IPS-18a (cell line): Measurements from ENCODE around the gene ITGA3.

ENCODE experiments used
- H3K27ac ChIP-seq: one replicate; pipeline ENCODE4 v1.5.1; 2013; ENCODE audit warnings: low read length
- H3K27me3 ChIP-seq: one replicate; pipeline ENCODE4 v1.6.1; 2013; ENCODE audit warnings: mild to moderate bottlenecking, low read length; ENCODE audit not compliant: control insufficient read depth, insufficient read depth
- H3K36me3 ChIP-seq: one replicate; pipeline ENCODE4 v1.6.1; 2013; ENCODE audit warnings: low read depth, low read length; ENCODE audit not compliant: control insufficient read depth
- H3K4me1 ChIP-seq: one replicate; pipeline ENCODE4 v1.6.1; 2013; ENCODE audit warnings: low read depth, low read length; ENCODE audit not compliant: control insufficient read depth
- H3K4me3 ChIP-seq: one replicate; pipeline ENCODE4 v1.5.1; 2013; ENCODE audit warnings: low read length
- H3K9ac ChIP-seq: one replicate; pipeline ENCODE4 v1.6.1; 2013; ENCODE audit warnings: mild to moderate bottlenecking, low read length, moderate library complexity
- H3K9me3 ChIP-seq: one replicate; pipeline ENCODE4 v1.6.1; 2013; ENCODE audit warnings: low read depth, low read length; ENCODE audit not compliant: control insufficient read depth

ITGA3 gene

DNA sequence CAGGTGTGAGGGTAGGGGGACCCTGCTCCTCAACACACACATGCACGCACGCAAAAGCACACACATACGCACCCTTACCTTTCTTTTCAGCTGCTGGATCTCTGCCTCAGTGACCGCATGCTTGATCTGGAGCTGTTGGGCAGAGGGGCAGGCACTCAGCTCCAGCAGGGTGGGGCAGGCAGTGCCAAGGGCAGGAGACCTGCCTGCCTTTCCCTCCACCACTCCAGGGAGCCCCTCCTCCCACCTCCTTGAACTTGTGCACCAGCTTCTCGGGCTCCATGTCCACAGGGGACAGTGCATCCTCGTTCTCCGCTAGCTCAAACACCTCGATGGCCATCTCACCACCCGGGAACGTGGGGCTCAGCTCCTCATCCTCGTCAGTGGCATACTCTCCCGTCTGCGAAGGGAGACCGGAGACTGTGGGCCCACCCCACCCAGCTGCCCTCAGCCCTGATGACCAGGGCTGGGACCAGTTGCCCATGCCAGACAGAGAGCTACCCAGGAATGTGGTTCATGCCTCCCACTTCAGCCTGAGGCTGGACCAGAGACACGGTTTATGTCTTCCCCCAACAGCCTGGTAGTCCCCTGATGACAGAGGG is 83.4 kb downstream of the ITGA3 start:
- Histone ChIP-seq H3K4me3 (no peak overlapping the region), H3K9me3 (no peaks in the 10 kb centered on the region), H3K27ac (no peak overlapping the region), H3K4me1 (peaks cover 5% of the 10 kb centered on the region), H3K27me3 (no peaks in the 10 kb centered on the region), H3K9ac (no peak overlapping the region), H3K36me3 (peaks cover 13% of the 10 kb centered on the region)
